ENCODE results near the gene BRPF1. TPM values are rescaled to one million over a fixed set of nuclear protein-coding genes. Genes with fewer than 3 reads are reported as not detected.

Gene BRPF1
- total and polyA plus RNA-seq, 2 donors from 2014 or later: 6.2 to 22.4 TPM

GRCh38 chr3:9744162-9744561 is 12.6 kb downstream of the BRPF1 start:
- H3K27ac ChIP-seq (ENCODE audit: low read depth in 2 of 2, low read length in 2 of 2): no peak overlapping the region

DNA sequence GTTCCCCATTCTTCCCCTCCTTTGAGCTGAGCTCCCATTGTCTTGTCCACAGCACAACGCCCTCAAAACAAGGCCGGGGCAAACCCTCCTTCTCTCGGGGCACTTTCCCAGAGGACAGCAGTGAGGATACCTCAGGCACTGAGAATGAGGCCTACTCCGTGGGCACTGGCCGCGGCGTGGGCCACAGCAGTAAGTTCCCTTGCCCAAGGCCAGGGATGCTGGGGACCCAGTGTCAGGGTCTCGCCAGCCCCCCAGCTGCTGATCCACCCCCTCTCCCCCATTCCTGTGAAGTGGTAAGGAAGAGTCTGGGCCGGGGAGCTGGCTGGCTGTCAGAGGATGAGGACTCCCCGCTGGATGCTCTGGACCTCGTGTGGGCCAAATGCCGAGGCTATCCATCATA is 14.0 kb downstream of the BRPF1 start:
- Histone ChIP-seq H3K27ac (ENCODE audit: low read depth in 2 of 2, low read length in 2 of 2) (no peak overlapping the region), H3K9me3 (ENCODE audit: control insufficient read depth in 2 of 3, insufficient read depth in 1 of 3, low read length in 3 of 3) (no peaks in the 10 kb centered on the region), H3K36me3 (ENCODE audit: control insufficient read depth in 2 of 3, insufficient read depth in 3 of 3, low read length in 3 of 3) (peaks cover 10 to 70% (median 55%) of the 10 kb centered on the region in 3 donors), H3K4me3 (ENCODE audit: low read length in 3 of 3) (no peak overlapping the region), H3K4me1 (ENCODE audit: control insufficient read depth in 2 of 3, insufficient read depth in 2 of 3, low read depth in 1 of 3, low read length in 3 of 3) (peaks cover 0 to 6% (median 0%) of the 10 kb centered on the region in 3 donors), H3K27me3 (ENCODE audit: control insufficient read depth, insufficient read depth, low read length) (no peaks in the 10 kb centered on the region), H3K9ac (ENCODE audit: low read length in 3 of 3) (no peak overlapping the region)
- intact Hi-C loops (cut with DNase I): no loop called here
- no peak for TF ChIP-seq CTCF (IDR thresholded peaks at IDR 0.05; ENCODE audit: borderline replicate concordance, extremely low read depth, insufficient read depth)
- no peak for DNase-seq
- no peak for FAIRE-seq

More at GRCh38 chr3:9744162-9744561, 12.6 kb downstream of the BRPF1 start:
- no peak for TF ChIP-seq CTCF (IDR thresholded peaks at IDR 0.05; ENCODE audit: borderline replicate concordance, extremely low read depth, insufficient read depth)
- H3K27me3 ChIP-seq (ENCODE audit: control insufficient read depth, insufficient read depth, low read length): no peaks in the 10 kb centered on the region
- peaks cover 10 to 83% (median 64%) of the 10 kb centered on the region in 3 donors for H3K36me3 ChIP-seq (ENCODE audit: control insufficient read depth in 2 of 3, insufficient read depth in 3 of 3, low read length in 3 of 3)
- no peak overlapping the region for H3K9ac ChIP-seq (ENCODE audit: low read length in 3 of 3)
- DNase-seq (no peak), FAIRE-seq (no peak)
- H3K4me1 ChIP-seq (ENCODE audit: control insufficient read depth in 2 of 3, insufficient read depth in 2 of 3, low read depth in 1 of 3, low read length in 3 of 3): peaks cover 0 to 3% (median 0%) of the 10 kb centered on the region in 3 donors
- H3K4me3 ChIP-seq (ENCODE audit: low read length in 3 of 3): no peak overlapping the region
- intact Hi-C loops (cut with DNase I): no loop called here
- no peaks in the 10 kb centered on the region for H3K9me3 ChIP-seq (ENCODE audit: control insufficient read depth in 2 of 3, insufficient read depth in 1 of 3, low read length in 3 of 3)

DNA sequence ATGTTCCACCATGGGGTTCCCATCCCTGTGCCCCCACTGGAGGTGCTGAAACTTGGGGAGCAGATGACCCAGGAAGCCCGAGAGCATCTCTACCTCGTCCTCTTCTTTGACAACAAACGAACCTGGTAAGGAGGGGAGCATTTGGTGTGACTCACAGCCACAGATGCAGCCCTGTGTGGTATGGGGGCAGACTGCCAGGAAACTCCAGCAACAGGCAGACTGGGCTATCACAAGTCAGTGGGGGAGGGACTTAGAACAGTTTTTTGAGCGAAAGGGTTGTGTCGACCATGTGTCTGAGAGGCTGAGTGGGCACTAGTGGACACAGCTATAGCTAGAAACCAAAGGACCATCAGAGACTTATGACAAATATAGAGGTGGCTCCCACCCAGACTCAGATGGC is 14.8 kb downstream of the BRPF1 start:
- DNase-seq (no peak), FAIRE-seq (no peak)
- intact Hi-C loops (cut with DNase I): no loop called here
- H3K9me3 ChIP-seq (ENCODE audit: control insufficient read depth in 2 of 3, insufficient read depth in 1 of 3, low read length in 3 of 3): no peaks in the 10 kb centered on the region
- no peaks in the 10 kb centered on the region for H3K27me3 ChIP-seq (ENCODE audit: control insufficient read depth, insufficient read depth, low read length)
- TF ChIP-seq CTCF (IDR thresholded peaks at IDR 0.05; ENCODE audit: borderline replicate concordance, extremely low read depth, insufficient read depth): no peak
- no peak overlapping the region for H3K27ac ChIP-seq (ENCODE audit: low read depth in 2 of 2, low read length in 2 of 2)
- no peak overlapping the region for H3K9ac ChIP-seq (ENCODE audit: low read length in 3 of 3)
- H3K4me3 ChIP-seq (ENCODE audit: low read length in 3 of 3): no peak overlapping the region
- peaks cover 5 to 64% (median 47%) of the 10 kb centered on the region in 3 donors for H3K36me3 ChIP-seq (ENCODE audit: control insufficient read depth in 2 of 3, insufficient read depth in 3 of 3, low read length in 3 of 3)
- peaks cover 0 to 11% (median 2%) of the 10 kb centered on the region in 3 donors for H3K4me1 ChIP-seq (ENCODE audit: control insufficient read depth in 2 of 3, insufficient read depth in 2 of 3, low read depth in 1 of 3, low read length in 3 of 3)

DNA sequence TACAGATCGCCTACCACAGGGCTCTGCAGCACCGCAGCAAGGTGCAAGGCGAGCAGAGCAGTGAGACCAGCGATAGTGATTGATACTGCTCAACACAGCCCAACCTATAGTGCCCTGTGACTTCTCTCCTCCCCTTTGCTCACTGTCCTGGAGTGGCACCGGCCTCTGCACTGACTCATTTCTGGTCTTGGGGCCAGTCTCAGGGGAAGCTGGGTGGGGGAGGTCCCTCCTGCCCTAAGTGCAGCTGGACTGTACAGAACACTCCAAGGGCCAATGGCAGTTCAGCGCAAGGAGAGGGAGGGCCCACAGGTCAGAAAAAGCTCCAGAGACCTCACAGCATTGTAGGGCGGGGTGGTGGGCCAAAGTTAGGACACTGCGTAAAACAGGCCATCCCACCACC is 15.7 kb downstream of the BRPF1 start:
- H3K27me3 ChIP-seq (ENCODE audit: control insufficient read depth, insufficient read depth, low read length): no peaks in the 10 kb centered on the region
- H3K9ac ChIP-seq (ENCODE audit: low read length in 3 of 3): no peak overlapping the region
- intact Hi-C loops (cut with DNase I): no loop called here
- no peak for TF ChIP-seq CTCF (IDR thresholded peaks at IDR 0.05; ENCODE audit: borderline replicate concordance, extremely low read depth, insufficient read depth)
- H3K27ac ChIP-seq (ENCODE audit: low read depth in 2 of 2, low read length in 2 of 2): no peak overlapping the region
- H3K36me3 ChIP-seq (ENCODE audit: control insufficient read depth in 2 of 3, insufficient read depth in 3 of 3, low read length in 3 of 3): peaks cover 8 to 64% (median 42%) of the 10 kb centered on the region in 3 donors
- FAIRE-seq (no peak), DNase-seq (no peak)
- no peaks in the 10 kb centered on the region for H3K9me3 ChIP-seq (ENCODE audit: control insufficient read depth in 2 of 3, insufficient read depth in 1 of 3, low read length in 3 of 3)
- H3K4me3 ChIP-seq (ENCODE audit: low read length in 3 of 3): no peak overlapping the region
- peaks cover 0 to 18% (median 11%) of the 10 kb centered on the region in 3 donors for H3K4me1 ChIP-seq (ENCODE audit: control insufficient read depth in 2 of 3, insufficient read depth in 2 of 3, low read depth in 1 of 3, low read length in 3 of 3)

Measured in kidney (tissue), 14 donors.